NCI-H2029 treated with DMSO at 0.1 percent for 48 hours (cell line): Measurements from ENCODE around the gene MESP2.
"Not testable (repeated sequence)": the region's sequence is repeated elsewhere in the genome, so short reads cannot be mapped to it uniquely, and the experiment has no call there.

Experiments used
- DNase-seq: peaks from one replicate; lab custom pipeline; 2025; lab: John Stamatoyannopoulos, UW

The MESP2 gene

GRCh38 chr15:89781055-89781454 lies 4.9 kb downstream of the MESP2 start:
- no peak for DNase-seq

DNA sequence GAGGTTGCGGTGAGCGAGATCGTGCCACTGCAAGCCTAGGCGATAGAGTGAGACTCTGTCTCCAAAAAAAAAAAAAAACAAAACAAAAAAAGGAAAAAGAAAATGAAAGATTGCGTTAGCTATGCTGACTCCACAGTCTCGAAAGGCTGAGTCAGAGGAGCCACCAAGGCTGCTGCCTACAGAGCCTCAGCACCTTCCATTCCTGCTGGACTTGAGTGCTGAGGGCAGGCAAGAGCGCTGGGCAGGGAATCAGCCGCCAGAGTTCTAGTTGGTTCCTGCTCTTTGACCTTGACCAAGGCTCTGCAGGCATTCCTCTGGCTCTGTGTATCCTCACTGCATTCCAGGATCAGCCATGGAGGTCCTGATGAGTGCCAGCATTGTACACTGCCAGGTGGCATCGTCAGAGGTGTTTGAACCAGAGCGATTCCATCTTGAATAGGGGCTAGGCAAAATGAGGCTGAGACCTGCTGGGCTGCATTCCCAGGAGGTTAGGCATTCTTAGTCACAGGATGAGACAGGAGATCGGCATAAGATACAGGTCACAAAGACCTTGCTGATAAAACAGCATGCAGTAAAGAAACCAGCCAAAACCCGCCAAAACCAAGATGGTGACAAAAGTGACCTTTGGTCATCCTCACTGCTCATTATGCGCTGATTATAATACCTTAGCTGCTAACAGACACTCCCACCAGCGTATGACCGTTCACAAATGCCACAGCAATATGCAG lies 5.9 kb downstream of the MESP2 start:
- DNase-seq: no peak

- DNase-seq: not testable (repeated sequence)
Measured at GRCh38 chr15:89782619-89782950, 6.5 kb downstream of the MESP2 start.

DNA sequence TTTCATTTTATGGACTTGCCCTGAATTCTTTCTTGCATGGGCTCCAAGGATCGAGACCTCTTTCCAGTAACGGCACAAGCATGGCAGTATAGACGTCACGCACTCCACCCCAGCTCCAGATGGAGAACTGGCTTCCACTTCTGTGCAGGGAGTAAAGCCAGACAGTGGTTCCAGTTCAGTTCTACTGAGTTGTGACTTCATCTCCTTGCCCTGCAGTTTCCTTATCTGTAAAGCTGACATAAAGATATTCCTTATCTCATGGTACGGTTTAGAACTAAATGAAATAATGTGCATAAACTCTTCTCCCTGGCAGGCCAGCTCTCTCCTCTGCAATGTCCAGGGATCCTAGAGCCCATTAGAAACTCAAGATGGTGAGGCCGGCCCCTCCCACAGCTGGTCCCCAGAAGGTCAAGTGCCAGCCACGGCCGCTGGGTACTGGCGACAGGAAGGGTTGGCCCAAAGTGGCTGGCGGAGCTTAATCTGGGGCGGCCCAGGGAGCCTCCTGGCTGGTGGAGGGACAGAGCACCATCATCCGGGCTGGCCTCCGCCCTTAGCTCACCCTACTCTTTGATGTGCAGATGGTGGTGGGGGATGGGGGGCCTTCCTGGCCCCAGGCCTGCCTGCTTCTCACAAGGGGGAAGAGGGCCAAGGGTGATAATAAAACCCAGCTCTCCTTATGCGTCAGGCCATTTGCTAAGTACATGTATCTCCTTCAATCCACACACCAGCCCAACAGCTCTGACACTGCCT lies 7.2 kb downstream of the MESP2 start:
- no peak for DNase-seq

DNA sequence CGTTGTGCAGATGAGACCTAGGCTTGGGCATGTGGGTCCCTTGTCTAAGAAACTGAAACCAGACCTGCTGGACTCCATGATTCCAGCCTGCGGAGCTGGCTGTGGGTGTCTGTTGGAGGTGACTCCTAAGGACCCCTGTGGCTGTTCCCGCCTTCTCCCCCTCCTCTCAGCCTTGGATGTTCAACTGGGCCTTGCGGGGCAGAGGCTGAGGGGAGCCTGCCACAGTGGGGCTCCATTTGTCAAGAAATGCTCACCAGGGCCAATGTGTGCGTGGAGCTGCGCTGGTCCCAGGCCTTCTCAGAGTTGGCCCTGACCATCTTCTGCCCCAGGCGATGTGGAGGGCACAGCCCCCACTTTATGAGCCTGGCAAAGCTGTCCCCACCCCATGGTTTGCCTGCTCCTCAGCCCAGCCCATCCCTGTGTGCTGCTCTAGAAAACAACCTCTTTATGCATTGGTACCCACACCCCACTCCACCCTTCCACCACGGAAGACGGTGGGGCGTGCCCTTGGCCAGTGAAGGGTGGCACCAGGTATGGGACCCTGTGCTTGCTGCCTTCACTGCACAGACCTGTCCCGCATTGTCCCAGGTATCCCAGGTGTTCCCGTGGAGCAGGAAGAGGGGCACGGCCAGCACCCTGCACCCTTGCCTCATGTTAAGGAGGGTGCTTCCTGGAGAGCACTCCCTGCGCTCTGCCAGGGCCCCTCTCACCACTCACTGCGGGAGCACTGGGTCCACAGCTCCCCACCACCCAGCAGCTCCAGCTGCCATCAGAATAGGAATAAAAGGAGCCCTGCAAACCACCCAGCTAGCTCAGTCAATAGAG lies 7.9 kb downstream of the MESP2 start:
- no peak for DNase-seq

DNA sequence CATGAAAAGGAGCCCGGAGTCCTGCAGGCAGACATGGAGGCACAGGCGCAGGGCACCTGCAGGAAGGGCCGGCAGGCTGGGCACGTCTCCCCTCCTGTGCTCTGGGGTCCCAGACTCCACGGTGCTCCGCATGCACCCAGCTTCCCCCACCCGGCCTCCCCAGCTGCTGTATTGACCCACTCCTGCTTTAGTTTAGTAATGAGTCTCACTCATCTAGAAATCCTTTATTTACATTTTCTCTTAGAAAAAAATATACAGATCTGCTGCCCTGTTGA lies 8.5 kb downstream of the MESP2 start:
- DNase-seq: no peak

- no peak for DNase-seq
Measured at GRCh38 chr15:89785064-89785773, 9.1 kb downstream of the MESP2 start.

DNA sequence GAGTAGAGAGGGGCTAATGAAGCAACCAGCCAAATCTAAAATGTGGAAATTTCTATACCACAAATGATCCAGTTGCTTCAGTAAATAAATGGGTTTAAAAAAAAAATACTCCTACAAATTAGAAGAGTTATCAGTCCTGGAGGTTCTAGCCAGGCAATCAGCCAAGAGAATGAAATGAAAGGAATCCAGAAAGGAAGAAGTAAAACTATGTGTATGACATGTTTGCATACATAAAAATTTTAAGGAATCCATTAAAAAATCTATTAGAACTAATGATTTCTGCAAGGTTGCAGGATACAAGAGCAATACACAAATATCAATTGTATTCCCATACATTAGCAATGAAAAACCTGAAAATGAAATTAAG lies 9.6 kb downstream of the MESP2 start:
- no peak for DNase-seq

- DNase-seq: no peak
Measured at GRCh38 chr15:89787944-89788343, 11.8 kb downstream of the MESP2 start.

DNA sequence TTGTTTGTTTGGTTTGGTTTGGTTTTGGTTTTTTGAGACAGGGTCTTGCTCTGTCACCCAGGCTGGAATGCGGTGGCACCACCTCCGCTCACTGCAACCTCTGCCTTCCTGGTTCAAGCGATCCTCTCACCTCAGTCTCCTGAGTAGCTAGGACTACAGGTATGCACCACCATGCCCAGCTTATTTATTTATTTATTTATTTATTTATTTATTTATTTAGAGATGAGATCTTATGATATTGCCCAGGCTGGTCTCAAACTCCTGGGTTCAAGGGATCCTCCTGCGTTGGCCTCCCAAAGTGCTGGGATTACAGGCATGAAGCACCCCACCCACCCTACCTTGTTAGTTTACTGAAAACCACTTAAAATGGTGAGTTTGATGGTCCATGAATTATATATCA lies 12.5 kb downstream of the MESP2 start:
- not testable (repeated sequence) for DNase-seq

GRCh38 chr15:89790206-89790605 lies 14.1 kb downstream of the MESP2 start:
- no peak for DNase-seq

DNA sequence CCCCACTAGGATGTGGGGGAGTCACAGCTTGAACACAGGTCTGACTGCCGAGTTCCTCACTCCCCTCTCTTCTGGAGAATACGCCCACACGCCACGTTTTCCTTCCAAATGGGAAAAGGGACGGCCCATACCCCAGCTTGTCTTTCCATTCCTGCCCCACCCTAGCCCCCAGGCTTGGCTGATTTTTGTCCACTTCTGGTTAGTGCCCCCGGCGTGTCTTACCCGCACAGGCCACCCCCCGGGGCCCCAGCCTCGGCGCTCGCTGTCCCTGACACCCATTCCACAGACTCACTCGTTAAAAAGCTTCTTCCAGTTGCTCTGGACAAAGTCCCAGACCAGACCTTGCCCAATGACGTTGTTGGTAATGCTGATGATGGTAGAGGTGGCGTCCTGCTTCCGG lies 14.5 kb downstream of the MESP2 start:
- DNase-seq: no peak

DNA sequence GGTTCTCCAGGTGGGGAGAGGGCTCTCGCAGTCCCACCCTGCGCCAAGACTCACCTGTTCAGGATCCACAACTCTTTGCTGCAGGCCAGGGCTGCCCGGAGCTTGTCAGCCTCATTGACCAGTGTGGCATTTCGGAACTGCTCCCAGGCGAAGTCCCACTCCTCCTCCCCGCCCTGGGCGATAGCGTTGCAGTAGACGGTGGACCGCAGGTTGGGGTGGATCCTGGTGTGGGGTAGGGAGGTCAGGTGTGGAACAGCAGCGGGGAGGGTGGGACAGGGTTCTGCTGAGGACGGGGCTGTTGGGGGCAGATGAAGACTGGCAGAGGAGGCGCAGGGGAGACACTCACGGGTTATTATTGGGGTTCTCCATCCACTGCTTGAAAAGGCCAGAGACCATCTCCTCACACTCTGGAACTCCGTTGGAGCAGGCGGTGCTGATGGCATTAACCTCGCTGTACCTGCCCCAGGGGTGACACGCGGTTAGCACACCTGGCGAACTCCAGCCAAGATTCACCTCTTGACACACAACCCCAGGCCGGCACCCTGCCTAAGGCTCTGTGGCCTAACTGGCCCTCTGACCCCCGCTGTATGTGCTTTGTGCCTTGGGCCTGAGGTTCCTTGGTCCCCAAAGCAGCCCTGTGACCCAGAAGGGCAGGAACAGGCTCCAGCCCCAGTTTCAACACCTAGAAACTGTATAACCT lies 16.1 kb downstream of the MESP2 start:
- no peak for DNase-seq

GRCh38 chr15:89794627-89795241 lies 18.6 kb downstream of the MESP2 start:
- no peak for DNase-seq

- DNase-seq: no peak
Measured at GRCh38 chr15:89795996-89796395, 19.9 kb downstream of the MESP2 start.

GRCh38 chr15:89797678-89798201 lies 21.6 kb downstream of the MESP2 start:
- DNase-seq: no peak

DNA sequence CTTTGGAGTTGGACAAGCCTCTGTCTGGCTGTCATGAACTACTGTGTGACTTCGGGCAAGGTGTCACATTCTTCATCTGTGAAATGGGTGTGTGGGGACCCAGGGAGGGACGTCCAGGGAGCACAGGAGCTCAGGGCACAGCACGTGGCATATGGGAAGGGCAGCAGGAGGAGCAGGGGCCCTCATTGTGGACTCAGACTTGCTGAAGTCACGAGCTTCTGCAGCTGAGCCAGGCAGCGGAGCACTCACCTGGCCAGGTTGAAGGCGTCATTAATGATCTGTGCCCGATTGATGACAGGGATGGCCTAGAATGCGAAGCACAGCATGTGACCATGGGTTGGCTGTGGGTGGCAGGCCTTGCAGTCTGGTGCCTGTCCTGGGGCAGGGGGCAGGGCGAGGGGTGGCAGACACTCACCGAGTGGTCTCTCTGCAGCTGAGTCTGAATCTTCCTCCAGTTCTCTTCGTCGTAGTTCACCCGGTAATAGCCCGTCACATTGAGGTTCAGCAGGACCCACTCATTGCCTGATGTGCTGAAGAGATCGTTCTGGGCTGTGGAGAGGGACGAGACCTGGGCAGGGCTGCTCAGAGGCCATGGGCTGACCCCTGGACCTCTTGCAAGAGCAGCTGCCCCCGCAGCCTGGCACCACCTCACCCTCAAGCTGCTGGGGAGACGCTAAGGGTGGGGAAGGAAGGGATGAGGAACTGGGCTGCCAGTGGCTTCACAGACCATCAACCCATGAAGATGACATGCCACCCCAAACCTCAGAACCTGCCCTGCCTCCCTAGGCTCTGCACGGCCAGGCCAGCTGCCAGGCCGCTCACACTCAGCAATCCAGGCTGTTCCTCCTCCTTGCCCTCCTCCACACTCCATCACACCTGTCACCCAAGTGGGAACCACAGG lies 23.1 kb downstream of the MESP2 start:
- no peak for DNase-seq

GRCh38 chr15:89799918-89800498 lies 23.9 kb downstream of the MESP2 start:
- no peak for DNase-seq

DNA sequence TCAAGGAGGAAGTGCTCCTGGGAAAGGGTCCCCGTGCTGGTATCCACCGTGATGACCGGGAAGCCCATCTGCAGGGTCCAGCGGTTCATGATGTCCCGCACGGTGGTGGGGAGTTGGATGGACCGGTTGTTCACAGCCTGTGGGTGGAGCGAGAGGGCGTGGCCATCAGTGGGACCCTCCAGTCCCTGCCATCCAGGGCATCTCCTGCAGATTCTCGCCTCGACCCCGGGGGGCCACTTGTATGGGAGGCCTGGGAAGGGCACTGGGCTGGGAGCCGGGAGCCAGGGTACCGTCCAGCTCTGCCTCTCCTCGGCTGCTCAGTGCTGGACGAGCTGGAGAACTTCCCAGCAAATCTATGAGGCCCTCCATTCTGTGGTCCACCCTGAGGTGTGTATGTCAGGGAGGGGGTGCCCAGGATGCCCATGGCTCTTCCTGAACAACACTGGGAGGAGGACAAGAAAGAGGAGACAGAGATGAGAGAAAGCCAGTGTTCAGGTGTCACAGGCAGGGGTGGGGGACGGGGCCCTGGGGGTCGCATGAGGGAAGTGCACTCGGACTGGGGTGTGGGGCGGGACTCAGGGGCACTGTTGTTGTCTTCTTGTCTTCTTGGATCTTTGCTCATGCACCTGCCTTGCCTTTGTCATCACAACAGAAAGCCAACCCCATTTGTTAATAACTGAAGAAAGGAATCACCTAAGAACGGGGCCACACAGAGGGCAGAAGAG lies 25.5 kb downstream of the MESP2 start:
- no peak for DNase-seq
